ENCODE measurements around the gene DBX2. TPM values are rescaled to one million over a fixed set of nuclear protein-coding genes. Genes with fewer than 3 reads are reported as not detected.

Gene DBX2
- total and polyA plus RNA-seq, 2 experiments from 2014 or later: 0.07 to 0.18 TPM

- peaks cover 6% of the 10 kb centered on the region; the same call in 1 of the 2 replicates for H3K9me2 ChIP-seq (ENCODE audit: insufficient read depth)
- no peaks in the 10 kb centered on the region for H3K27me3 ChIP-seq (ENCODE audit: insufficient read depth)
- H3K4me3 Mint-ChIP-seq: no peak overlapping the region
- H3K27ac Mint-ChIP-seq: no peak overlapping the region
- no peaks in the 10 kb centered on the region for H3K79me2 ChIP-seq (replicated peaks; ENCODE audit: insufficient read depth)
- H3K36me3 Mint-ChIP-seq (ENCODE audit: low read depth): peaks cover 4% of the 10 kb centered on the region; the same call in 2 of the 3 replicates
- no peak overlapping the region for H2AFZ ChIP-seq
- no peaks in the 10 kb centered on the region for H3F3A ChIP-seq (replicated peaks; ENCODE audit: low read depth)
- no peaks in the 10 kb centered on the region for H3K4me1 Mint-ChIP-seq
- no peaks in the 10 kb centered on the region for H3K36me3 ChIP-seq (ENCODE audit: insufficient read depth)
- H3K27ac ChIP-seq (ENCODE audit: low read depth): no peak overlapping the region
- no peak overlapping the region for H3K4me3 ChIP-seq
- DNase-seq (ENCODE audit: low spot score) (no peak), ATAC-seq (no peak)
- no peak overlapping the region for H3K4me2 ChIP-seq
- H3K4me1 ChIP-seq (ENCODE audit: insufficient read depth): no peaks in the 10 kb centered on the region
- no peaks in the 10 kb centered on the region for H4K20me1 ChIP-seq (replicated peaks; ENCODE audit: insufficient read depth)
- peaks cover 3% of the 10 kb centered on the region for H3K27me3 Mint-ChIP-seq (ENCODE audit: insufficient read depth, low read depth, poor library complexity)
- TF ChIP-seq JUNB (IDR thresholded peaks at IDR 0.05; ENCODE audit: unreplicated experiment): no peak
- no peak for TF ChIP-seq NANOG (IDR thresholded peaks at IDR 0.05; ENCODE audit: borderline replicate concordance)
- TF ChIP-seq ETS1 (IDR thresholded peaks at IDR 0.05): no peak
- no peak for TF ChIP-seq CREB1 (CRISPR knock-in tag; IDR thresholded peaks at IDR 0.05; ENCODE audit: low read depth)
- no peak for TF ChIP-seq POLR2AphosphoS5 (IDR thresholded peaks at IDR 0.05; ENCODE audit: low read depth)
- no peak for TF ChIP-seq STAT1 (IDR thresholded peaks at IDR 0.05; ENCODE audit: unreplicated experiment)
- no peak for TF ChIP-seq ZNF114 (CRISPR knock-in tag; IDR thresholded peaks at IDR 0.05)
- no peak for TF ChIP-seq ZNF462 (CRISPR knock-in tag; IDR thresholded peaks at IDR 0.05)
- no peak for TF ChIP-seq EZH2phosphoT487 (IDR thresholded peaks at IDR 0.05; ENCODE audit: unreplicated experiment)
- TF ChIP-seq CTCF (conservative IDR thresholded peaks at IDR 0.05; ENCODE audit: low read depth in 2 of 2): no peak
- TF ChIP-seq REST (IDR thresholded peaks at IDR 0.05; ENCODE audit: unreplicated experiment): no peak
- TF ChIP-seq ZNF331 (CRISPR knock-in tag; IDR thresholded peaks at IDR 0.05; ENCODE audit: low read depth): no peak
- TF ChIP-seq EZH2 (IDR thresholded peaks at IDR 0.05; ENCODE audit: low read depth, unreplicated experiment): no peak
- H3K9me3 Mint-ChIP-seq: peaks cover 6% of the 10 kb centered on the region; the same call in 2 of the 3 replicates
These were observed 36.5 kb downstream of the DBX2 start for GRCh38 chr12:45014396-45014795.
